SH-SY5Y (cell line): ENCODE data around the gene CASK.

Experiments
- GATA2 ChIP-seq: IDR thresholded peaks from 2 replicates; pipeline ENCODE4 v1.6.1; 2011; ENCODE audit warnings: mild to moderate bottlenecking, low read depth, low read length
- GATA3 ChIP-seq: IDR thresholded peaks from 2 replicates; pipeline ENCODE4 v1.6.1; 2011; ENCODE audit warnings: low read depth, mild to moderate bottlenecking, low read length, moderate library complexity

DNA sequence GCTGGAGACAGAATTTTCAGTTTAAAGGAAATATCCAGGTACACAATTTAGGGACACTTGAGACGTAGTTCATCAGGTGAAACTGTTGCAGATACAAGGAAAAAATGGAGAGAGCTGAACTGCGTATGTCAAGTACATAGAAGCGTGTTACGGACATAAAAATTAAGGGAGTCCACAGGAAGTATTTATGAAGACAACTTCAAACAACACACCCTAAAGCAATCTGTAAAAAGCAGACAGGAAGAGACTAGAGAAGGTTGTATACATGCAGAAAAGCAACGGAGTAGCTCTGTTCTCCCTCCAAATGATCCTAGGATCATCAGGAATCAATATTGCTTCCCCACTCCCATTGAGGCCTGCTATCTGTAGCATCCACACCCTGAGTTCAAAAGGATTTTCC is 5.8 kb downstream of the CASK start:
- TF ChIP-seq GATA2, result no peak
- TF ChIP-seq GATA3, result no peak
